K562 (cell line): Measurements from ENCODE around the gene CXCL12.

Experiments used
- BCL6 ChIP-seq: fragments of 250-450 bp; sonication (Bioruptor Pico); IDR thresholded peaks from 2 replicates; pipeline ENCODE4 v1.4.0; 2020
- FOXK1 ChIP-seq: sonication (generic); formaldehyde crosslinking; IDR thresholded peaks from 2 replicates; pipeline ENCODE4 v1.8.0; 2022; ENCODE audit warnings: missing genetic modification reagents, mild to moderate bottlenecking, borderline replicate concordance
- KDM1A ChIP-seq, 2 experiments: fragments of 450-650 bp; IDR thresholded peaks; 2 replicates each; pipeline ENCODE4 v1.6.1; 2016; ENCODE audit warnings: mild to moderate bottlenecking in 2 of 2
- KLF16 ChIP-seq: IDR thresholded peaks from 2 replicates; pipeline ENCODE4 v1.6.1; 2016; ENCODE audit warnings: antibody characterized with exemption
- MTA1 ChIP-seq: fragments of 450-650 bp; IDR thresholded peaks from 2 replicates; pipeline ENCODE4 v1.6.1; 2017; ENCODE audit warnings: borderline replicate concordance
- NFE2L1 ChIP-seq: fragments of 450-650 bp; IDR thresholded peaks from 2 replicates; pipeline ENCODE4 v1.6.1; 2016; ENCODE audit warnings: missing genetic modification characterization, low read depth, mild to moderate bottlenecking, missing compliant biosample characterization, moderate library complexity, borderline replicate concordance
- NR2C2 ChIP-seq, 2 experiments: fragments of 200-800 bp in 1 of 2; sonication (Bioruptor generic) in 1 of 2; sonication (generic) in 1 of 2; formaldehyde crosslinking in 1 of 2; IDR thresholded peaks; 2 replicates each; pipeline versions ENCODE4 v1.6.1 to v1.8.0; 2016 to 2022; ENCODE audit warnings: mild to moderate bottlenecking in 1 of 2, missing compliant biosample characterization in 1 of 2, missing genetic modification characterization in 1 of 2, missing genetic modification reagents in 1 of 2
- POLR2AphosphoS5 ChIP-seq: IDR thresholded peaks from 2 replicates; pipeline ENCODE4 v1.6.1; 2011; ENCODE audit warnings: mild to moderate bottlenecking, low read depth, low read length, moderate library complexity; ENCODE audit not compliant: control insufficient read depth, insufficient read depth
- POLR3A ChIP-seq: IDR thresholded peaks from 2 replicates; pipeline ENCODE4 v1.6.1; 2011; ENCODE audit warnings: borderline replicate concordance, mild to moderate bottlenecking, moderate library complexity; ENCODE audit not compliant: insufficient read length, insufficient read depth; ENCODE audit errors: extremely low read depth
- ZMIZ1 ChIP-seq, 2 experiments: fragments of 150-350 bp in 1 of 2; IDR thresholded peaks; 2 replicates each; pipeline ENCODE4 v1.6.1; 2012 to 2016; ENCODE audit warnings: low read depth in 2 of 2, low read length in 2 of 2, mild to moderate bottlenecking in 1 of 2, moderate library complexity in 1 of 2
- ZNF121 ChIP-seq: sonication (generic); formaldehyde crosslinking; conservative IDR thresholded peaks from 2 replicates; pipeline ENCODE4 v1.8.0; 2022; ENCODE audit warnings: missing genetic modification reagents
- ZNF274 ChIP-seq: IDR thresholded peaks from 2 replicates; pipeline ENCODE4 v1.6.1; 2011; ENCODE audit warnings: low read depth, mild to moderate bottlenecking, low read length, moderate library complexity, borderline replicate concordance

DNA sequence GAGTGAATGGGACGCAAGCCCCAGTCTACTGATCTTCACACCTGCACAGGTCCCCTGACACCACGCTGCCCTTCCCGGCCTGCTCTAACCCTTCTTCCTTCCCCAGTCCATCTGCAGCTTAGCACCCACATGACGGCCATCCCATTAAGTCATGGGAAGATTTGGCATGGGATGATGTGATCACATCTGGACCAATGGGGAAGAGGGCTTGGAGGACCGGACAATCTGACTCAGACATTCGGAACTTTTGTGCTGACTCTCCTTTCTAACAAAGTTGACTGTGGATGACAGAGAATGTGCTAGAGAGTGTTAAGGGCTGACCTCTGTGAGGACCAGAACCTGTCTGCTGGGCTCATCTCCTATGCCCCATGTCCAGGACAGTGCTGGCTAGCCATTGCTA lies 15.6 kb downstream of the CXCL12 start:
- TF ChIP-seq FOXK1, result no peak
- TF ChIP-seq NR2C2 (CRISPR knock-in tag; IDR thresholded peaks at IDR 0.05), result no peak
- no peak for TF ChIP-seq NR2C2 (tag; IDR thresholded peaks at IDR 0.05)
- no peak for TF ChIP-seq ZNF121 (CRISPR knock-in tag)
- no peak for TF ChIP-seq NFE2L1 (tag)
- no peak for TF ChIP-seq MTA1
- no peak for TF ChIP-seq POLR3A
- TF ChIP-seq BCL6 (CRISPR knock-in tag), result no peak
- TF ChIP-seq ZNF274, result no peak
- no peak for TF ChIP-seq ZMIZ1 (IDR thresholded peaks at IDR 0.05; ENCODE audit: low read depth in 2 of 2, low read length in 2 of 2)
- TF ChIP-seq KLF16, result no peak
- no peak for TF ChIP-seq POLR2AphosphoS5
- TF ChIP-seq KDM1A (IDR thresholded peaks at IDR 0.05), result no peak
